HG02571 (cell line): ENCODE data around the gene VPS13D.

ENCODE experiments used
- ATAC-seq: cut with Tn5 transposase; IDR thresholded peaks from one replicate; pipeline ENCODE4 v1.9.1; 2021; ENCODE audit warnings: mild to moderate bottlenecking, moderate library complexity; ENCODE audit not compliant: unreplicated experiment

Gene VPS13D

GRCh38 chr1:12228979-12229378 is 851 bp upstream of the VPS13D start:
- ATAC-seq, result no peak

GRCh38 chr1:12229386-12229834 is 420 bp upstream of the VPS13D start:
- ATAC-seq, result no peak

DNA sequence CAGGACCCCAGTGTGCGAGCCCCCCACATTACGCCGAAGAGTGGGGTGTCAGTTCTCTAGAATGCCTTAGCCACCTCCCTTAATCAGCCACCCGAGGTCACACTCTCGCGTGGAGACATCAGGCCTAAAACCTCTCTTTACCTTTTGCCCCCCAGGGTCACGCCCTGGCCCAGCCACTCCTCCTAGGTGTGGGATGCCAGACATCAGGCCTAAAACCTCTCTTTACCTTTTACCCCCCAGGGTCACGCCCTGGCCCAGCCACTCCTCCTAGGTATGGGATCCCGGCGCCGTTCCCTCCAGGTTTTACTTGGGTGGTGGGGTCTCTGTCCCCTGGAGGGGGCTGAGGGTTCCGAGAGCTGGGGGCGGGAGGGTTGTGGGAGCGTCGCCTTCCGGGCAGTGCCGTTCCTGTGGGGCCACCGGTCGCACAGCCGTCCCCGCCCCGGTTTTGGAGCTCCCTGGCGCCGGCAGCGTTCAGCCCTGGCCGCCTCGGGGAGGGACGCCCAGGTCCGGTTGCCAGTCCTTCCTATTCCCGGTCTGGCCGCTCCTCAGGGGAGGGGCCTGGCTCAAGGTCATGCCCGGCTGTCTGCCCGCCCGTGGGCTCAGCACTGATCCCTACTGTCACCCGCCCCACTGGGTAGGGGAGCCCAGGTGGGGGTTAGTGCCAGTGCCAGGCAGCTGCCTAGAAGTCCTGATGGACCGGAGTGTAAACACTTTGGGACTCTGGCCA is 882 bp downstream of the VPS13D start:
- no peak for ATAC-seq

DNA sequence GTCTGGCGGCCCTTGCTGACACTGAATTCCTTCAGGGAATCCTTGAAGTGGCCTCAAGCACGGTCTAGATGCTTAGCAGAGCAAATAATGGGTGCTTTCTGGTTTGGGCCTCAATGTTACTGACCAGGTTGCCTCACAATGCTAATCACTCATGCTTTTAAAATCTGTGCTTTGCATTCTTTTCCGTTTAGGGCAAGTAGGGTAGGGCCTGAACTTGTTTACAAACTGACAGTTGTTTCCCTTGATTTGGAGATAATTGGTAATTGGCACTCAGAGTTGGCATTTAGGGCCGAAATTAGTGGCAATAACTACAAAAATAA is 1.4 kb downstream of the VPS13D start:
- ATAC-seq, result no peak

DNA sequence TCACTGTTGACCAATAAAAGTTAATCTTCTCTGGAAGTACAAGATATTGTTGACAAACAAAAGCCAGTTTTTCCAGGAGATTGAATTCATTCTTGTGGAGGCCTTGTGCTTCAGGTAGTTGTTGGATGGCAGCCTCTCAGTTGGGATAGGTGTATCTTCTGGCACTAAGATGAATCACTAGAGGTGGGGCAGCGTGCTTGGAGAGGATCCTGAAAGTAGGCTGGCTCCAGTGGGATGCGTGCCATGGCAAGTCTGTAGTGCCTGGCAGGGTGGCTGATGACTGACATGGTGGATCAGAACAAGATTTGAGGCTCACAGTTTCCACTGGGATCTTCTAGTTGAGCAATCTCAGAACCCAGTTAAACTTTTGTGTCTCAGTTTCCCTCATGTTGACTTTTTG is 2.4 kb downstream of the VPS13D start:
- ATAC-seq, result no peak

DNA sequence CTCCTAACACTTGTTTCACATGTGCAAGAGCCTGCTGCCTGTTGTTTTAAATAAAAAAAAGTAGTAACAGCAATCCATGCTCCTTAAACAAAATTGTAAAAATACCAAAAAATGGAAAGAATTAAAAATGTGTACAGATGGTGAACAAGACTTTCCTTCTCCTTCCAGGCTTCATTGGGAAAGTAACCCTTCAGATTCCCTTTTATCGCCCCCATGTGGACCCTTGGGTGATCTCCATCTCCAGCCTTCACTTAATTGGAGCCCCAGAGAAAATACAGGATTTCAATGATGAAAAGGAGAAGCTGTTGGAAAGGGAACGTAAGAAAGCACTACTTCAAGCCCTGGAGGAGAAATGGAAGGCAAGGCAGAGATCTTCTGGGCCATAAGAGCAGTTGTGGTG is 14.2 kb downstream of the VPS13D start:
- ATAC-seq, result no peak

DNA sequence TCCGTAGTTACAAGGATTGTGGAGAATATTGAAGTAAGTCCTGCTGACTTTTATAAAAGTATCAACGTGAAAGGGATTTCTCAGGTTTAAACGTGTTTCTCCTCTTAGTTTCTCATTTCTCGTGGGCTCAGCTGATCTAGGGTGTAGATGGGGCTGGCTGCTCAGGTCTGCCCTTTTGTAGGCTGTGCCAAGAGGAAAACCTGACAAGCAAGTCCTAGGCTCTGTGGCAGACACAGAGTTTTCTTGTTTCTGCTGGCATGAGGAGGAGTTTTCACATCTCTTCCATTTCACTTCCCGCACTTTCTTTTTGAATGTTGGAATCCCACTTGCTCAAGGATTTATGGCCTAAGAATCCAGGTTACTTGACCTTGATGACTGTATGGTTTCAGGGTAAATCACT is 14.8 kb downstream of the VPS13D start:
- no peak for ATAC-seq

DNA sequence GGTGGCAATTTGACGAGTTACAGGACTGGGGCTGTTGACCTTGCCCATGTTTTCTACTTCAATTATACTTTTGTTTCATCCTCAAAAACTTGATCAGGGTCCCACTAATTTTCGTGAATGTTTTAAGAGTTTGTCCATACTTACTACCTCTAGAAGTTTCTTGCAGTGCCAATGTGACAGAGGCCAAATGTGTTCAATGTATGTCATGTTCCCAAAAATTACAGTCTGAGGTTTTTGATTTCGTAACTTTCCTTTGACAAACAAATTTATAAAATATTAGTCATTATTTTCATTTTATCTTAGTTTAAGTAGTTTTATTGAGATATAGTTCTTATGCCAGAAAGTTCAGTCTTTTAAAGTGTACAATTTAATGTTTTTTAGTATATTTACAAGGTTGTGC is 15.3 kb downstream of the VPS13D start:
- ATAC-seq, result no peak

GRCh38 chr1:12245733-12246132 is 15.9 kb downstream of the VPS13D start:
- no peak for ATAC-seq

DNA sequence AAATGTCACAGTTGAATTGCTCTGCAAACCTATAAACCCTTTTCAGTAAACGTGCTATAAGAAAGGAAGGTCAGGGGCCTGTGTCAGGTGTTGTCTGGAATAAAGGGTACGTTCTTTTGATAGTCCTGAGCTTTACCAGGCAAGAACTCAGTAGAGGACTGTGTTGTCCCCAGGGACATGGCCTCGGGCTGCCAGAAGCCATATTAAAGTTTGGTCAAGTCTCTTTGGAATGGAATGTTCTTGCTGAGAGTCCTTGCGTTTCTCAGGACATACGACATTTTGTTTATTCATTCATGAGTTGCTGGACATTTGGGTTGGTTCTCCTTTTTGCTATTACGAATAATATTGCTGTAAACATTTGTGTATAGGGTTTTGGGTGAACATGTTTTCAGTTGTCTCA is 16.8 kb downstream of the VPS13D start:
- no peak for ATAC-seq

GRCh38 chr1:12249181-12249580 is 19.4 kb downstream of the VPS13D start:
- ATAC-seq, result no peak

DNA sequence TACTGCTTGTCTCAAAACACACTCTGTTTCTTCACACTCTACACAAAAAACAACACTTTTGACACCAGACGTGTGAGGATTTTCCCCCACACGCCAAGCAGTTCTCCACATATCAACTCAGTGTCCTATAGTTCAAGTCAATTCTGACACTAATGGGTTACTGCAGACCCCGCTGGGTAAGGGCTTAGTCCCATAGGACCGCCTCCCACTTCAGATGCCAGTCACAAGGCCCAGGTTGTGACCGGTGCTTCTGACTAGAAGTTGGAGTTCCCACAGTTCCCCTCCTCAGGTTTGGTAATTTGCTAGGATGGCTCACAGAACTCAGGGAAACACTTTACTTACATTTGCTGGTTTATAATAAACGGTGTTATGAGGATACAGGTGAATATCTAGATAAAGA is 19.9 kb downstream of the VPS13D start:
- no peak for ATAC-seq

DNA sequence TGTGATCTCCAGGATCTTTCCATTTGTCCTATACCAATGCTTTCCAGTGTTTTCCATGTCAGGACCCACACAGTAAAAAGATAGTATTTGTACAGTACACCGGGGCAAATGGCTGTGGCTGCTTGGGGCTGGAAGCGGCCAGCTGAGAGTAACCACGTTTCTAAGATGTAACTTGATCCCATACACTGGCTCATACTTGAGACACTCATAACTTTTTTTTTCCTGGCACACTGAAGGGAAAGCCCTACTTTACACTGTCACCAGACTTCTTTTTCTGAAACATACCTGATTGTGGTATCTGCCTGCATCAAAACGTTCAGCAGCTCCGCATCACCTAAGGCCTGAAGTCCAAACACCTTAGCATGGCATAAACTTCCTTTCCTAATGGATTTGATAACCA is 21.6 kb downstream of the VPS13D start:
- no peak for ATAC-seq

GRCh38 chr1:12255913-12256312 is 26.1 kb downstream of the VPS13D start:
- ATAC-seq, result no peak

DNA sequence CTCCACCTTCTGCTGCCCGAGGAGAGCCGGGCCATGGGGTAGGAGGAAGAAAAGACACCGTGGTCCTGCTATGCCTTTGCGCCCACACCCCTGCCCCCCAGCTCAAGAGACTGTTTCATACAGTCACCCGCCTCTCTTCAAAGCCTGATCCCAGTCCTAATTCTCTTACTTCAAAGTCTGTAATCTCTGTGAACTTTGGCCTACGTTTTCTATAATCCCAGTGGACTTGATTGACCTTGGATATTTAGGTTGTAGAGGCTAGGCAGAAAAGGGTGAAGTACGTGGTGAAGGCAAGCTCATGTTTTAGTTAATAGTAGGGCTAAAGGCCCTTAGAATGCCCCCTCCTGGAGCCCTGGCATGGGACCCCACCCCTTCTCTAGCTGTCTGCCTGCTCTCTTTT is 28.4 kb downstream of the VPS13D start:
- no peak for ATAC-seq

DNA sequence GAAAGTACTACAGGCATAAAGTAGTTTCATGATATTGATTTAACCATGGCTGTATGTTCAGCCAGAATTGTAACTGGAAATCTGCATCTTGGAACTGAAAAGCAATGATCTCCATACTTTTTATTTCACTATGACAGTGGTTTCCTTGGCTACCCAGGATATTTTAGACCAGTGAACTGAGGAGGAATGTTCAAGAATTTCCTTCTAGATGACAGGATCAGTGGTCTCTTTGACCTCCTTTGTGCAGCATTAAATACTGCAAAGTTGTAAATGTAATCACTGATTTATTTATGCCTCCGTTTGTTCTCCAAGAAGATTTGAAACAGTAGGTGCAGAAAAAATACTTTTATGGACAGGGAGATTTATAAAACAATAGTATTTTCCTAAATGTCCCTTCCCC is 39.5 kb downstream of the VPS13D start:
- no peak for ATAC-seq

GRCh38 chr1:12271033-12271432 is 41.2 kb downstream of the VPS13D start:
- no peak for ATAC-seq

DNA sequence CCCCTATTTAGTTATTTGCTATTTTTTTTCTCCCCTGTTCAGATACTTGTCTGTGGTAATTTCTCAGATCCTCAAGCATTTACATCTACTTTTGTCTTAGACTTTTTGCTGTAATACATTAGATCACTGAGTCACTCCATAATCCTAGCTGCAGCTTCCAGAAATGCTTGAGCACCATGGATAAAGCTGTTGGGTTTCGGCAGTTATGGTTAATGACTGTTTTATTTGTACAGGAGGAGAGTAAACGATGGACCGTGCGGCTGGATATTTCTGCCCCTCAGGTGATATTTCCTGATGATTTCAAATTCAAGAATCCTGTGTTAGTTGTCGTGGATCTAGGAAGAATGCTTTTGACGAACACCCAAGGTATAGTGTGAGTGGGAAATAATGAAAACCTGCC is 42.9 kb downstream of the VPS13D start:
- ATAC-seq, result no peak

DNA sequence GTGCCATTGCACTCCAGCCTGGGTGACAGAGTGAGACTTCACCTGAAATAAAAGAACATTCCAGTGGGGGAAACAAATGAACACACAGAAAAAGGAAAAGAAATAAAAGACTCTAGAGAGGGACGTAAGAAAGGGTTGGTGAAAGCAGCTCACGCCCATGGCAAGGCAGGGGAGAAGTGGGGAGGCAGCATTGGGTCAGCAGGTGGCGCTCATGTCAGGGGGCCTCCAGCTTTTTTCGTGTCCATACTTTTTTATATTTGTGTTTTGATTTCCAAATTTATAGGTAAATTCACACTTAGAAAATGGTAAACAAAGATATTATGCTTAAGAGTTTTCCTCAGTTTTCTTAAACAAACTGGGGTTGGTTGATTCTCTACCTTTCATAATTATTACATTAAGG is 45.5 kb downstream of the VPS13D start:
- no peak for ATAC-seq

- no peak for ATAC-seq
Observed at GRCh38 chr1:12276225-12276624, 46.4 kb downstream of the VPS13D start.

DNA sequence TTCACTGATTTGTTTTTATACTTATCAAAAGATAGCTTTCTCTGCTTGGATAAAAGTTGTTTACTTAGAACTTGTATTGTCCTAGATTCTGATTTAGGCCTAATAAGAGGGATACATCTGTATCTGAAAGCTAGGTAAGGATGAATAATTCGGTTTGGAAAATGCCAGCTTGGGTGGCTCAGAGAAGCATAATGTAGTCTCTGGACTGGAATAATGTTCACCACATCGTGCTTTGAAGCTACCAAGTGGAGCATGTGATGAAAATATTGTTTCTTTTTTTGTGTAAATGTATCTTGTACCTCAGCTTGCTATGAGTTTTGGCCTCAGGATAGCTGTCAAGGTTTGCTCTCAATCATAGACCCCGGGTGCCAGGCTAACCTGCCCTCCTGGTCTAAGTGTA is 49.2 kb downstream of the VPS13D start:
- ATAC-seq, result no peak

DNA sequence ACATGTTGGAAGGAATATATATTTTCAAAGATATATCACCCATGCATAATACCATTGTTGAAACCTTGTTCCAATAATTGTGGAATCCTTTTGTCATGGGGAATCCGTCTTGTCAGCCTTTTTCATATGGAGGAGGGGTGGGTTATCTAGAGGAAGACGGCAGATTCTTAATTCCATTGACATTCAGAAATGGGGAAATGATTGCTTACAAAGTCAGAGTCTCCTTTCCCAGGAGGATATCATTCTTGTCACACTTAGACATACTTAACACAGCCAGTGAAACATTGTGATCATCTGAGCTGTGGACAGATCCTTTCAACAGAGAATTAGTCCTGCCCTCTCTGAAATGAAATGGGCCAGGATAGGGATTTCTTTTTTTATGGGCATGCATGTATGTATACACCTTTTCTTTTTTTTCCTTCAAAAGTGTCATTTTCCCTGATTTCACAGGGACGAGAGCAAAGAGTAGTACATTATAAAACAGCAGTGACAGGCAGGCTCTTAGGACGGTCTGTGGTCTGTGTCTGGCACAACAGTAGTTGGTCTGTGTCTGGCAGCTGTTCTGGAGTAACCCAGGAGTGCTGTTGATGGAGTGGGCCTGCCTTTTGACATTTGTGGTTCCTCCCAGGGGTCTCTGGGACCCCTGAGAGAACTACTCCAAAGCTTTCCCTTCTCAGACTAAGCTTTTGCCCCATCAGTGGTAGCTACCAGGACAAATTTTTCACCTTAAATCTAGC is 50.1 kb downstream of the VPS13D start:
- no peak for ATAC-seq

DNA sequence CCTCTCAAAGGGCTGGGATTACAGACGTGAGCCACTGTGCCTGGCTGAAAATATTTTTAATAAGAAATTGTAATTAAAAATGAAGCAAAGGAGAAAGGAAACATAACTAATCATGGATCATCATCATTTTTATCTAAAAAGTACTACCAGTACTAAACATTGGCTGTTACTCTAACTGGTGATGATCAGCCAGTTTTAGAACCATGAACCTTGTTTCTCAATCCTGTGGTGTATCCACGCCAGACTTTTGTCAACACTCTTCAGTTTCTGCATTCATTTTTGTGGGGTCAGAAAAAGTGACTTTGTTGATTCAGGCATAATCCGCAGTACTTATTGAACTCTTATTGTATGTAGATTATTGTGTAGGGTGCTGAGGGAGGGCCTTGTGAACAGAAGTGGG is 52.3 kb downstream of the VPS13D start:
- ATAC-seq, result no peak
